Measurements from ENCODE around the gene TPD52L2.
"Not testable (repeated sequence)": the region's sequence is repeated elsewhere in the genome, so short reads cannot be mapped to it uniquely, and the experiment has no call there.

DNA sequence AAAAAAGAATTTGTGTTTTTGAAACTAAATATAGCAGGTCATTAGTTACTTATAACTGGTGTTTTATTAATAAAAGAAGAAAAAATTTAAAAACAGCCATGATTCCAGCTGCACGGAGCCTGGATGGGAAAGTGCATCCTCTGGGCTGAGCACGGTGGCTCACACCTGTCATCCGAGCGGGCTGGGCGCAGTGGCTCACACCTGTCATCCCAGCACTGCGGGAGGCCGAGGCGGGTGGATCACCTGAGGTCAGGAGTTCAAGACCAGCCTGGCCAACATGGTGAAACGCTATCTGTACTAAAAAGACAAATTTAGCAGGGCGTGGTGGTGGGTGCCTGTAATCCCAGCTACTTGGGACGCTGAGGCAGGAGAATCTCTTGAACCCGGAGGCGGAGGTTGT is 15.8 kb downstream of the TPD52L2 start:
- TF ChIP-seq, protein P1, sequence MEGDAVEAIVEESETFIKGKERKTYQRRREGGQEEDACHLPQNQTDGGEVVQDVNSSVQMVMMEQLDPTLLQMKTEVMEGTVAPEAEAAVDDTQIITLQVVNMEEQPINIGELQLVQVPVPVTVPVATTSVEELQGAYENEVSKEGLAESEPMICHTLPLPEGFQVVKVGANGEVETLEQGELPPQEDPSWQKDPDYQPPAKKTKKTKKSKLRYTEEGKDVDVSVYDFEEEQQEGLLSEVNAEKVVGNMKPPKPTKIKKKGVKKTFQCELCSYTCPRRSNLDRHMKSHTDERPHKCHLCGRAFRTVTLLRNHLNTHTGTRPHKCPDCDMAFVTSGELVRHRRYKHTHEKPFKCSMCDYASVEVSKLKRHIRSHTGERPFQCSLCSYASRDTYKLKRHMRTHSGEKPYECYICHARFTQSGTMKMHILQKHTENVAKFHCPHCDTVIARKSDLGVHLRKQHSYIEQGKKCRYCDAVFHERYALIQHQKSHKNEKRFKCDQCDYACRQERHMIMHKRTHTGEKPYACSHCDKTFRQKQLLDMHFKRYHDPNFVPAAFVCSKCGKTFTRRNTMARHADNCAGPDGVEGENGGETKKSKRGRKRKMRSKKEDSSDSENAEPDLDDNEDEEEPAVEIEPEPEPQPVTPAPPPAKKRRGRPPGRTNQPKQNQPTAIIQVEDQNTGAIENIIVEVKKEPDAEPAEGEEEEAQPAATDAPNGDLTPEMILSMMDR (IDR thresholded peaks at IDR 0.05), result not testable (repeated sequence)
- not testable (repeated sequence) for TF ChIP-seq POLR2AphosphoS5 (IDR thresholded peaks at IDR 0.05)

Data from stomach (tissue), 4 donors.